Renal cortical epithelial cell (primary cell): ENCODE measurements around the gene HJURP. TPM values are rescaled to one million over a fixed set of nuclear protein-coding genes. Genes with fewer than 3 reads are reported as not detected.

Experiments
- DNase-seq: peaks from one replicate; pipeline ENCODE4 v3.0.0-alpha.2; 2011; ENCODE audit warnings: low read depth
- total RNA-seq: library from RNA; depleted of rRNA; stranded (reverse); fragments of >200 nt; gene quantifications from 2 replicates; pipeline ENCODE4 v1.2.3, GENCODE V29; 2014

HJURP gene
- total RNA-seq, 1 donor from 2014 or later: 1.1 TPM

DNA sequence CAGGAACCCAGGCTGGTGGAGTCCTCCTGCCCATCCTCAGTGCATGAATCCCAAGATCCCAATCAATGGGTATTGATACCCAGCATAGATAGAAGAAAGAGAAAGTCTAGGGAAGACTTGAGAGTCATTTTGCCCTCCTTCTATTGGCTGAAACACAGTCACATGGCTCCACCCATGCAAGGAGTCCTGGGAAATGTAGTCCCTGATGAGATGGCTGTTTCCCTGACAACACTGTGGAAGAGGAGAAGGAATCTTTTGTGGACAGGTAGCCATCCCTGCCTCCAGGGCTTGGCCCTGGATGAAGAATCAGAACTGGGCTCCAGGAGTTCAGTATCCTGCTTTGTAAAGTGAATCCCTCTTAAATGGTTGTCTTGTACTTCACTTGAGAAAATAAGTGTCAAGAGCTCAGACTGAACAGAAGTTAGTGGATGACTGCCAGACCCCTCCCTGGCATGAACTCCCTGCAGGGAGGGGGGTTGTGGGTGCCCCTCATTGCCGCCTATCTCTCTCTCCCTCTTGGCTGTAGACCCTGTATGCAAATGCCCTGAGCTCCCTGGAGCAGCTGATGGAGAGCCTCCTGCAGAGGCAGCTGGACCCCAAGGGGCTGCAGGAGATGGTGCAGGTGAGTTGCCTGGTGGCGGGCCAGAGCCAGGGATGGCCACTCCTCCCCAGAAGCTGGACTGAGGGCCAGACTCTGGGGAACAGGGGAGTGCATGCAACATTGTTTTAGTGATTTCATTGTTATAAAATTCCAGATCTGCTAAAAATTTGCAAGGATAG lies 40.1 kb downstream of the HJURP start:
- peak; percentile 6 for DNase-seq

DNA sequence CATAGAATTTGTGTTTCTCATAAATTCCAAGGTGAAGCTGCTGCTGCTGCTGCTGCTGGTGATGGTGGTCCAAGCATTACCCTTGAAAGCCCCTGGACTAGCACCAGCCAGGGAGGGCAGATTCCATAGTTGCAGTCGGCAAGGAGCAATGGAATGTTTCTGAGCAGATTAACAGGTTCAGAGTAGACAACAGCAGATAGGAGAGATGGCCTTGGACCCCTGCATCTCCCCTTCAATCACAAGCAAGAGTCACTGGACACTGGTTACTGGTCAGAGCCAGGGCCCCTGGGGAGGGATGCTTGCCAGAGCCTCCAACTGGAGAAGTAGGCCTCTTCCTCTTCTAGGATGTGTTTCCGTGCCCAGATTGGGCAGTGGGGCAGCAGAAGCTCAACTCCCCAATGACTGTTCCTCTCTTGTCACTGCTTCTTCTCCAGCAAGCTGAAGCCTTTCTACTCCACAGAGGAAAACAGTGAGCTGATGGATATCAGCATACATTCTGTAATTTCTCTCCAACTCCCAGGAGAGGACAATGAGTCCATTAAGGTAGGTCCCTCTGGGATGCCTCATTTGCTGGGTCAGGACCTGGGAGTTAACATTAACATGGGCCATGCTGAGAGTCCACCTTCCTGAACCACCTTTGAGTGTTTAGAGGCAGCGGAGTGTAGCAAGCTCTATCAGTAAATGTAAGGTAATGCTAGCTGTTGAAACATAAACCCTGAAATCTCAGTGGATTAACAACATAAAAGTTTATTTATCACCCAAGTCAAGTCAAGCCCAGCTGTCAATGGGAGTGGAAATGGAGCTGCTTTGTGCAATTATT lies 40.9 kb downstream of the HJURP start:
- peak; percentile 12 for DNase-seq

DNA sequence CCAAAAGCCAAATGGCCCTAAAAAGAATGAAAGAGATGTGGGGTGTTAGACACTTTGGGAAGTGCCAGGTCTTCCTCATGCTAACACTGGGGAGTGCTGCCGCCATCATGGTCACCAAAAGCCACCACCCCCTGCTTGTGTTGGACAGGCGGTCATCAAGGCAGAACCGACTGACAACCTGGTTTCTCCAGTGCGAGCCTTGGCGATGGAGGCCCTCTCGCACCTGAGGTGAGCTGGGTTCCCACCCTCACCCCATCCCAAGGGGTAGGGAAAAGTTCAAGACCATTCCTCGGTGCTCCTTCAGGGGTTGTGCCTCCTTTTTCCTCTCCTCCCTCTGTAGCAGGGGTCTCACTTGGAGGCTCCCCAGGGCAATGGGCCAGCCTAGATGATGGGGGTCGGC lies 42.6 kb downstream of the HJURP start:
- DNase-seq: no peak

- no peak for DNase-seq
Observed at GRCh38 chr2:233811087-233811486, 43.2 kb downstream of the HJURP start.

DNA sequence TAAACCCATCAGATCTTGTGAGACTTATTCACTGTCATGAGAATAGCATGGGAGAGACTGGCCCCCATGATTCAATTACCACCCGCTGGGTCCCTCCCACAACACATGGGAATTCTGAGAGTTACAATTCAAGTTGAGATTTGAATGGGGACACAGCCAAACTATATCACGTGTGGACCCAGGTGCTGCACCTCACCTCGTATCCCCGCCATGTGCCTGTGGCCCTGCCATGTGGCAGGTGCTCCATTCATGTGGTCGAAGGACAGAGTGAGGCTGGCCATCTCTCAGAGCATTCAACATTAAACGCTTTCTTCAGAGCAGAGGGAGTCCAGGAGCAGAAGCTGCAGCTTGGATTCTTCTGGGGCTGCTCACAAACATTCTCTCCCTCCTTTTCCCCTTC lies 44.0 kb downstream of the HJURP start:
- no peak for DNase-seq

GRCh38 chr2:233807966-233808935 lies 46.1 kb downstream of the HJURP start:
- no peak for DNase-seq

DNA sequence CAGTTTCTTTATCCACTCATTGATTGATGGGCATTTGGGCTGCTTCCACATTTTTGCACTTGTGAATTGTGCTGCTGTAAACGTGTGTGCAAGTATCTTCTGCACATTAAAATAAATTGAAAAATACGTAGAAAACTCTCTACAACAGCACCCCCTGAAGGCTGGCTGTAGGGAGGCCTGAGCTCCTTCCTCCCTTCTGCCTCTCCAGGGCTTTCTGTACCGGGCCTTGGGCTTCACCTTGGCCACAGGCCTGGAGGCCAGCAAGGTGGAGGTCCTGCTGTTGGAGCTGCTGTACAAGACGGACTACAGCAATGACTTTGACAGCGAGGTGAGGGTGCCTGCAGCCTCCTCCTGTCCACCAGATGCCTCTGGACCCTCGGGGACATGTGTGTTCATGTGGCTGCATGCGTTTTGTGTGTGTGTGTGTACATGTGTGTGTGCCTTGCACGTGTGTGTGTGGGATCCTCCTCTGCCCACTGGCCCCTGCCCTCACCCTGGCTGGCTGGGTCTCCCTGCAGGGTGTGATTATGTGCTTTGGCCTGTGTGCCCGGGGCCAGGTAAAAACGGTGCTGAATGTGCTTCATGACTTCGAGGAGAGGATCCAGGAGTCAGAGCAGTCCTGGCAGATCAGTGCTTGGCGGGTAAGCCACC lies 47.0 kb downstream of the HJURP start:
- DNase-seq: no peak

DNA sequence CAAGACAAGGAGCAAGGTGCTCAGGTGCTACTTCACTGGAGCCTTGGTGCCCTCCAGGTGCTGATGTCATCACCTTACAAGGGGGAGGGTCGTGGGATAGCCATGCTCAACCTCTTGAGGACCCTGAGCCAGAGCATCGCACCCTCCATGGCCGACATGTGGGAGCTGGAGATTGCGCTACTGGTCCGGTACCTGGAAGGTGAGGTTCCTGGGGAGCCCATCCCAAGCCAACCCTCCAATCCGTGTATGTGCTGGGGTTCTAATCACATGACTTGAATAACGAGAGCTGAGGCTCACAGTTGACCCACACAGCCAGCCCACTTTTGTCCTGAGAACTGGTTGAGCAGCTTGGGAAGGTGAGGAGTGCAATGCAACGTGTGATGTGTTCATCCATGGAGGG lies 50.3 kb downstream of the HJURP start:
- DNase-seq: no peak

DNA sequence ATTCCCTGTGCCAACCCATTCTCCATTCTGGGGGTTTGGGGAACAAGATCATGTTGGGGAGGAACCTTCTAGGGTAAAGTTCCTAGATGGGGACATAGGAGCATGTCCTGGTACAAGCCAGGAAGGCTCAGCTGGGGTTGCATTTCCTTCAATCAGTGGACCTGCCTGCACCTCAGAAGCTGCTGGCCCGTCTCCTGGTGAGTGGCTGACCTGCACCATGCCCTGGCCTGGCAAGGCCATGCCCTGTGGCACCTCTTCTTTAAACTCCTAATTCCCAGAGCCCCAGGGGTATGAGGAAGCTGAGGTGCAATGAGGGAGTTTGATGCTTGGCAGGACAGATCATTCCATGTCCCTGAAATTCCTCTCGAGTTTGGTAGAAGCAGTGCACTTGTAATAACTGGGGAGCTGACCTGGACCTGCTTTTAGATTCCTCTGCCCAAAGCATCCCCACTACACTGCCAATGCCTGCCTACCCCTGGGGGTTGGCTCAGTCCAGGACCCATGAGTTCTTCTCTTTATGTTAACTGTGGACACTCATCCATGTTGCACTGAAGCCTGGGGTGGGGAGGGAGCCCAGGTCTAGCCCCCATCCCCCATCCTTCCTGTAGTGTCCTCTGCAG lies 50.9 kb downstream of the HJURP start:
- DNase-seq: no peak

- no peak for DNase-seq
Observed at GRCh38 chr2:233802132-233802815, 52.1 kb downstream of the HJURP start.

DNA sequence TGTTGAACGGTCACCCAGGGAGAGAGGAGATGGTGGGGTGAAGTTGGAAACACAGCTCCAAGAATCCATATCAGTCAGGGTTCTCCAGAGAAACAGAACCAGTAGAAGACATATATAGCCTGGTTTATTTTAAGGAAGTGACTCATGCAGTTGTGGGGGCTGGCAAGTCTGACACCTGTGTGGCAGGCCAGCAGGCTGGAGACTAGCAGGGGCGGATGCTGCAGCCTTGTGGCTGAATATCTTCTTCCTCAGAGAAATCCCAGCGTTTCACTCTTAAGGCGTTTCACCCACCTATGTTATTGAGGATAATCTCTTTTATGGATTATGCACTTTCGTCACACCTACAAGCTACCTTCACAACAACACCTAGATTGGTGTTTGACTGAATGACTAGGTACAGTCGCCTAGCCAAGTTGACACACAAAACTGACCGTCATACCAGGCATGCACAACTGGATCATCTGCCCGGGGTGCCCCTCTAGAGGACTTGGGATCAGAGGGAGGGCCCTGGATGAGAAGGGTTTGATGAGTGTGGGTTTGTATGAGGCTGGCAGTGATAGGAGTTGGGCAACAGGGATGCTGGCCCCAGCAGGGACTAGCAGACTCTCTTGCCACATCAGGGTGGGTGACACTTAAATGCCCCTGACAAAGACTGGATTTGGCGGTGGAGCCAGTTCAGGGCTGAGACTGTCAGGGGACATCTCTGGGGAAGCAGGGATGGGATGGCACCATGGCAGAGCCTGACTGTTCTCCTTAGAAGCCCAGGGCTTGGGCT lies 52.8 kb downstream of the HJURP start:
- DNase-seq: peak; percentile 9

DNA sequence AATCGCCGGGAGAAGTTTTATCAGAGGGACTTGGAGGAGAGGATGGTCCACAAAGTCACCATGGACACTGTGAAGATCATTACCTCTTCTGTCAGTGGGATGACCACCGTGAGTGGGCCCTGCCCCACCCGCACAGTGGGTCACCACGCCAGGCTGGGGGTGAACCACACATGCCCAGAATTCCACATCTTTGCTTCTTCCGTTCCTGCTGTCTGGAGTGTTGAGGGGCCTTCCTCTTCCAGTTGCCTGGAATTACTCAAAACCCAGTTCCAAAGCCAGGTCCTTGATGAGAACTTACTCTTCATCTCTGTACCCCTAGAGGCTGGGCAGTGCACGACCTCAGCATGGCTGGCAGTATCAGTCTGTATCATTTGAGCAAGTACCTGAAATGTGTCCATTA lies 54.1 kb downstream of the HJURP start:
- DNase-seq: no peak

DNA sequence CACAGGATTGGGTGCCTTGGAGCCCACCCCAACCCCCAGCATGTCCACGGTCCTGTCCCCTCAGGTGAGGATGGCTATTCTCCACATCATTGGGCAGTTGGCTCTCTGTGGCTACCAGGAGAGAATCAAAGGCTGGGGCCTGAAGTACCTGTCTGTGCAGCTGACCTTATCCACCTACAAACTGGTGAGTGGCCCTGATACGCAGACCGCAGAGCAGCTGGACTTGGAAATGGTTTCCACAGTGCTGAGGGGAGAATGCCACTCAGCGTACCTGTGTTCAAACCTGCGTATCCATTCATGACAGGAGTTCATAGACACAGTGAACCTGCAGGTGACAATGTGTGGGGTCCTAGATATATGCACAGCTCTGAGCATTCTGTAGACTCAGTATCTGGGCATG lies 54.6 kb downstream of the HJURP start:
- DNase-seq: no peak

GRCh38 chr2:233799087-233799665 lies 55.2 kb downstream of the HJURP start:
- no peak for DNase-seq

GRCh38 chr2:233798335-233799086 lies 55.8 kb downstream of the HJURP start:
- DNase-seq: no peak

- DNase-seq: no peak
Observed at GRCh38 chr2:233796254-233796653, 58.1 kb downstream of the HJURP start.

DNA sequence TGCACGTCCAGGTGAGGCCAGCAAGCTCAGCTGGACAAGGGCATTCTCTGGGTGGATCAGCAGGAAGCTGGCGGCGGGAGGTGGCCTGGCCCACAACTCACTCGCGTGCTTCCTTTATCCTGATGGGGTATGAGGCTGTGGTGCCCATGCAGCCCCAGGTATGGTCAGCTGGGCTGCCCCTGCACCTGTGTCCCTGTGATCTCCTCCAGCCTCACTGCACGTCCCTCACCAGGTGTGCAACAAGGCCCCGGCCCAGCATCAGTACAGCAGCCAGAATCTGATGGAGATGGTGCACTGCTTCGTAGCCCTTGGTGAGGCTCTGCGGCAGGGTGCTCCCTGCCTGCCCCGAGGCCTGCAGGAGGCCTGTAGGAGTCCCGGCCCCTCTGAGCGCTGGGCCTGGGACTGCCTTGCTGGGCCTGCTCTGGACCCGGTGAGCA lies 58.6 kb downstream of the HJURP start:
- DNase-seq: no peak

DNA sequence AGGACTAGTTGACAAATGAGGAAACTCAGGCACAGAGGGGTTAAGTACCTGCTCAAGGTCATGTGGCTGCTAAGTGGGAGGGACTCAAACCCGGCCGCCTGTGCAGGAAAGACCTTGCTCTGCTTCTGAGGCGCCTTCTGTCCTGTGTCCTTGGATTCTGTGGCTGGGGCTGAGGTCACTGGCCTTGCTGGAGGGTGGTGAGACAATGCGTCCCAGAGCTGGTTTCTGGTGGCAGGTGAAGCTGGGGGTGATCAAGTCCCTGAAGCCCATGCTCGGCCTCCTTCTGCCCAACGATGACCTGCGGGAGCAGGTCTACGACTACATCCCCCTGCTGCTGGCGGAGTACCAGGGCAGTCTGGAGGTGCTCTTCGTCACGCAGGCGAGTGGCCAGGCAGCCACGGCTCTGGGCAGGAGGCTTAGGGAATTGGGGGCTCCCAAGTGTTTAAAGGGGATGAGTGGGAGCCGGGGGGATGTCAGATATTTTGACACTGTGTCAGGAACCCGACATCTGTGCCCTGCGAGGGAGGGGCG lies 60.1 kb downstream of the HJURP start:
- DNase-seq: no peak
